SK-N-SH treated with all-trans-retinoic acid at 6 μM for 48 hours (cell line): ENCODE data around the gene SLC25A22.

Source experiments
- ARNTL ChIP-seq: fragments of 450-650 bp; formaldehyde crosslinking; IDR thresholded peaks from 2 replicates; pipeline ENCODE4 v1.5.0; 2020; ENCODE audit warnings: low read depth, mild to moderate bottlenecking, moderate library complexity, borderline replicate concordance
- ISL1 ChIP-seq: fragments of 250-450 bp; sonication (Bioruptor Pico); IDR thresholded peaks from 2 replicates; pipeline ENCODE4 v2.1.2; 2022; ENCODE audit warnings: mild to moderate bottlenecking, moderate library complexity
- PATZ1 ChIP-seq: fragments of 250-450 bp; sonication (Bioruptor Pico); IDR thresholded peaks from 2 replicates; pipeline ENCODE4 v1.8.0; 2020; ENCODE audit warnings: mild to moderate bottlenecking, moderate library complexity, borderline replicate concordance
- RARB ChIP-seq: fragments of 250-450 bp; sonication (Bioruptor Pico); IDR thresholded peaks from 2 replicates; pipeline ENCODE4 v1.8.0; 2021; ENCODE audit warnings: mild to moderate bottlenecking, moderate library complexity
- SNAI2 ChIP-seq: fragments of 250-450 bp; sonication (Bioruptor Pico); IDR thresholded peaks from 2 replicates; pipeline ENCODE4 v1.5.0; 2020; ENCODE audit warnings: mild to moderate bottlenecking, moderate library complexity
- TOX ChIP-seq: fragments of 250-450 bp; sonication (Bioruptor Pico); IDR thresholded peaks from 2 replicates; pipeline ENCODE4 v1.8.0; 2021; ENCODE audit warnings: mild to moderate bottlenecking, moderate library complexity, borderline replicate concordance
- TSHZ2 ChIP-seq: fragments of 250-450 bp; sonication (Bioruptor Pico); IDR thresholded peaks from 2 replicates; pipeline ENCODE4 v1.5.0; 2020; ENCODE audit warnings: mild to moderate bottlenecking, moderate library complexity
- ZFP3 ChIP-seq: fragments of 250-450 bp; sonication (Bioruptor Pico); IDR thresholded peaks from 2 replicates; pipeline ENCODE4 v1.5.0; 2020; ENCODE audit warnings: mild to moderate bottlenecking, moderate library complexity
- ZNF70 ChIP-seq: fragments of 450-650 bp; formaldehyde crosslinking; IDR thresholded peaks from 2 replicates; pipeline ENCODE4 v1.5.0; 2020; ENCODE audit warnings: mild to moderate bottlenecking, moderate library complexity

- no peak for TF ChIP-seq ISL1
- TF ChIP-seq PATZ1 (CRISPR knock-in tag), result no peak
- TF ChIP-seq TSHZ2, result no peak
- no peak for TF ChIP-seq ZNF70 (CRISPR knock-in tag)
- no peak for TF ChIP-seq TOX (CRISPR knock-in tag)
- TF ChIP-seq ZFP3 (CRISPR knock-in tag), result no peak
- TF ChIP-seq ARNTL (CRISPR knock-in tag), result no peak
- no peak for TF ChIP-seq RARB (CRISPR knock-in tag)
- TF ChIP-seq SNAI2 (CRISPR knock-in tag), result no peak
These were observed 23.7 kb upstream of the SLC25A22 start for GRCh38 chr11:821512-822371.
